Osteoblast (primary cell): ENCODE data around the gene PLAGL2. TPM values are rescaled to one million over a fixed set of nuclear protein-coding genes. Genes with fewer than 3 reads are reported as not detected.
A peak's percentile ranks its signal among the peaks of the same experiment; 100 is the strongest.
"Not testable (repeated sequence)": the region's sequence is repeated elsewhere in the genome, so short reads cannot be mapped to it uniquely, and the experiment has no call there.

Source experiments
- DNase-seq: peaks from one replicate; pipeline ENCODE4 v3.0.0; 2011; ENCODE audit warnings: low spot score, mixed read lengths; ENCODE audit not compliant: insufficient read length; ENCODE audit errors: missing footprints
- H2AFZ ChIP-seq: 2 replicates; pipeline ENCODE4 v1.6.0; 2011; ENCODE audit warnings: mild to moderate bottlenecking, low read length
- H3K27ac ChIP-seq: 2 replicates; pipeline ENCODE4 v1.5.1; 2011; ENCODE audit warnings: mild to moderate bottlenecking, low read depth, low read length, moderate library complexity
- H3K27me3 ChIP-seq: 2 replicates; pipeline ENCODE4 v1.6.0; 2012; ENCODE audit warnings: mild to moderate bottlenecking, control low read depth, inconsistent platforms, low read length, moderate library complexity; ENCODE audit not compliant: insufficient read depth
- H3K36me3 ChIP-seq: 2 replicates; pipeline ENCODE4 v1.5.1; 2011; ENCODE audit warnings: mild to moderate bottlenecking, low read length, control low read depth, moderate library complexity; ENCODE audit not compliant: insufficient read depth
- H3K4me1 ChIP-seq: 2 replicates; pipeline ENCODE4 v1.5.1; 2011; ENCODE audit warnings: mild to moderate bottlenecking, low read length, control low read depth, moderate library complexity; ENCODE audit not compliant: insufficient read depth
- H3K4me2 ChIP-seq: 2 replicates; pipeline ENCODE4 v1.6.0; 2011; ENCODE audit warnings: mild to moderate bottlenecking, low read length; ENCODE audit not compliant: insufficient read depth
- H3K4me3 ChIP-seq: fragments of 200-600 bp; sonication (generic); 3 replicates; pipeline ENCODE4 v1.5.1; 2012; ENCODE audit warnings: mild to moderate bottlenecking, low read length, inconsistent platforms; ENCODE audit not compliant: insufficient read depth
- H3K79me2 ChIP-seq: 2 replicates; pipeline ENCODE4 v1.6.0; 2012; ENCODE audit warnings: mild to moderate bottlenecking, low read length, control low read depth, inconsistent platforms; ENCODE audit not compliant: insufficient read depth
- H3K9me3 ChIP-seq: 2 replicates; pipeline ENCODE4 v1.5.1; 2011; ENCODE audit warnings: low read depth, low read length, control low read depth
- H4K20me1 ChIP-seq: 2 replicates; pipeline ENCODE4 v1.6.0; 2012; ENCODE audit warnings: mild to moderate bottlenecking, low read length, control low read depth; ENCODE audit not compliant: insufficient read depth
- CTCF ChIP-seq: IDR thresholded peaks from 2 replicates; pipeline ENCODE4 v1.5.1; 2011; ENCODE audit warnings: mild to moderate bottlenecking, low read depth, low read length, moderate library complexity; ENCODE audit errors: extremely low read depth
- total RNA-seq: library from RNA; depleted of rRNA; stranded (reverse); fragments of >200 nt; gene quantifications from 2 replicates; pipeline ENCODE4 v1.2.3, GENCODE V29; 2012

Gene PLAGL2
- total RNA-seq, 1 donor, result 2.5 TPM

GRCh38 chr20:32249030-32249738 is 41.6 kb upstream of the PLAGL2 start:
- TF ChIP-seq CTCF, result no peak
- H3K4me3 ChIP-seq, result no peak overlapping the region
- H3K4me1 ChIP-seq, result peaks cover 3% of the 10 kb centered on the region
- no peaks in the 10 kb centered on the region for H3K27me3 ChIP-seq
- H4K20me1 ChIP-seq, result no peaks in the 10 kb centered on the region
- H3K36me3 ChIP-seq, result no peaks in the 10 kb centered on the region
- no peaks in the 10 kb centered on the region for H3K9me3 ChIP-seq
- no peaks in the 10 kb centered on the region for H3K79me2 ChIP-seq
- DNase-seq, result peak; percentile 57
- H3K4me2 ChIP-seq, result no peak overlapping the region
- no peak overlapping the region for H3K27ac ChIP-seq
- H2AFZ ChIP-seq, result no peak overlapping the region

GRCh38 chr20:32248043-32248442 is 40.5 kb upstream of the PLAGL2 start:
- H3K4me3 ChIP-seq, result no peak overlapping the region
- no peak for DNase-seq
- TF ChIP-seq CTCF, result no peak

GRCh38 chr20:32246208-32246607 is 38.7 kb upstream of the PLAGL2 start:
- not testable (repeated sequence) for H3K27ac ChIP-seq, H2AFZ ChIP-seq, H3K27me3 ChIP-seq, H4K20me1 ChIP-seq, H3K4me3 ChIP-seq, H3K4me2 ChIP-seq, DNase-seq, H3K36me3 ChIP-seq, H3K9me3 ChIP-seq, H3K79me2 ChIP-seq, H3K4me1 ChIP-seq

More at GRCh38 chr20:32248043-32248442, 40.5 kb upstream of the PLAGL2 start:
- Histone ChIP-seq H3K4me2 (no peak overlapping the region), H3K4me1 (peaks cover 3% of the 10 kb centered on the region), H2AFZ (no peak overlapping the region), H3K27me3 (no peaks in the 10 kb centered on the region), H3K27ac (no peak overlapping the region), H3K9me3 (no peaks in the 10 kb centered on the region), H3K79me2 (no peaks in the 10 kb centered on the region), H4K20me1 (no peaks in the 10 kb centered on the region), H3K36me3 (no peaks in the 10 kb centered on the region)

GRCh38 chr20:32244959-32245358 is 37.4 kb upstream of the PLAGL2 start:
- H3K36me3 ChIP-seq, result no peaks in the 10 kb centered on the region
- TF ChIP-seq CTCF, result no peak
- H3K4me3 ChIP-seq, result no peak overlapping the region
- H3K4me1 ChIP-seq, result peaks cover 3% of the 10 kb centered on the region
- no peak overlapping the region for H3K4me2 ChIP-seq
- H3K9me3 ChIP-seq, result no peaks in the 10 kb centered on the region
- H4K20me1 ChIP-seq, result no peaks in the 10 kb centered on the region
- H2AFZ ChIP-seq, result no peak overlapping the region
- no peak for DNase-seq
- H3K27me3 ChIP-seq, result no peaks in the 10 kb centered on the region
- no peak overlapping the region for H3K27ac ChIP-seq
- H3K79me2 ChIP-seq, result no peaks in the 10 kb centered on the region
